GM21528 (cell line): ENCODE results near the gene CLASRP.
"Not testable (repeated sequence)": the region's sequence is repeated elsewhere in the genome, so short reads cannot be mapped to it uniquely, and the experiment has no call there.

ENCODE experiments used
- ATAC-seq: cut with Tn5 transposase; IDR thresholded peaks from one replicate; pipeline ENCODE4 v1.9.1; 2021; ENCODE audit warnings: mild to moderate bottlenecking, moderate library complexity; ENCODE audit not compliant: unreplicated experiment, low FRiP score

The CLASRP gene

GRCh38 chr19:45100201-45100600 is 61.4 kb downstream of the CLASRP start:
- no peak for ATAC-seq

GRCh38 chr19:45100846-45101252 is 62.0 kb downstream of the CLASRP start:
- ATAC-seq, result no peak

GRCh38 chr19:45101806-45102205 is 63.0 kb downstream of the CLASRP start:
- ATAC-seq, result no peak

- no peak for ATAC-seq
Measured at GRCh38 chr19:45102481-45102880, 63.6 kb downstream of the CLASRP start.

- ATAC-seq, result no peak
Measured at GRCh38 chr19:45103156-45103507, 64.3 kb downstream of the CLASRP start.

GRCh38 chr19:45103508-45104319 is 64.9 kb downstream of the CLASRP start:
- no peak for ATAC-seq

- no peak for ATAC-seq
Measured at GRCh38 chr19:45104658-45105349, 66.0 kb downstream of the CLASRP start.

- not testable (repeated sequence) for ATAC-seq
Measured at GRCh38 chr19:45106363-45106762, 67.5 kb downstream of the CLASRP start.

GRCh38 chr19:45107621-45108150 is 68.8 kb downstream of the CLASRP start:
- no peak for ATAC-seq

GRCh38 chr19:45110851-45111266 is 72.0 kb downstream of the CLASRP start:
- no peak for ATAC-seq

GRCh38 chr19:45112111-45112827 is 73.4 kb downstream of the CLASRP start:
- no peak for ATAC-seq

GRCh38 chr19:45113628-45114027 is 74.8 kb downstream of the CLASRP start:
- no peak for ATAC-seq

GRCh38 chr19:45114116-45114515 is 75.3 kb downstream of the CLASRP start:
- no peak for ATAC-seq

- no peak for ATAC-seq
Measured at GRCh38 chr19:45115809-45116615, 77.2 kb downstream of the CLASRP start.

GRCh38 chr19:45117167-45117594 is 78.3 kb downstream of the CLASRP start:
- no peak for ATAC-seq

GRCh38 chr19:45117671-45118070 is 78.8 kb downstream of the CLASRP start:
- ATAC-seq, result no peak

- ATAC-seq, result no peak
Measured at GRCh38 chr19:45118106-45118505, 79.3 kb downstream of the CLASRP start.

- ATAC-seq, result not testable (repeated sequence)
Measured at GRCh38 chr19:45118591-45119355, 79.9 kb downstream of the CLASRP start.

GRCh38 chr19:45119582-45119981 is 80.7 kb downstream of the CLASRP start:
- no peak for ATAC-seq
